ENCODE results near the gene HMX3. TPM values are rescaled to one million over a fixed set of nuclear protein-coding genes. Genes with fewer than 3 reads are reported as not detected.
A peak's percentile ranks its signal among the peaks of the same experiment; 100 is the strongest.

Gene HMX3
- total and polyA plus RNA-seq, 2 of the 13 experiments (the other 11 are each of a cell fraction or from before 2014, with no cell fraction given) = not detected

DNA sequence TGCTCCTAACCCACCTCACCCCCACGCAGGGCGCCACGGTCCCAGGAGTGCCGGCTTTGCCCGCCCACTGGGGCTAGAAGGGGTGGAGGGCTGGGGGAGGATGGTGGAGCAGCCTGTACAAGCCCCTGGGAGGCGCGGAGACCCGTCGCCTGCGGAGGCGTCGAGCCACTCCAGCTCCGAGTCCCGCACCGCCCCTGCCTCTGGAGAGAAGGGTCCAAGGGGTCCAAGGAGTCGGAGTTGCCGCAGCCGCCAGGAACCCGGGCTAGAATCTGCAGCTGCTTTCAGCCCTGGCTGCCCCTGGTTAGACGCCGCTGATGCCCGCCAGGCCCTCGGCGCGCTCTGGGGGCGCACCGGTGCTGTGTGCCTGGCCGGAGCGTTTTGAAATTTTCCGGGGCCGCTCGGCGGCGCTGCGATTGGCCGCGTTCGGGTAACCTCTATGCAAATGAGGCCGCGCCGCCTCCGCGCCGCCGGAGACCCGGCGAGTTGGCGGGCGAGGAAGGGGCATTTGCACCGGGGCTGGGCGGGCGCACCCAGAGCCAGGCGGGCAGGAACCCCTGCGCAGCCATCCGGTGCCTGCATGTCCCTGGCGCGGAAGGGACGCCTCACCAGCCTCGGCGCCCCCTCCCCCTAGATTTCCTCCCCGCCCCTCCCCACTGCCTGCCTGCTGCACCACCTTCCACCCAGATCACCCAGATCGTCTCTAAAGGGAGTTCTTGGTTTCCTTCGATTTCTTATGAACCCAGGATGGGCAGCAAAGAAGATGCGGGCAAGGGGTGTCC lies 12.1 kb downstream of the HMX3 start, which contains the start of gene HMX2 (continued):
- TF ChIP-seq ZKSCAN5 (CRISPR knock-in tag; IDR thresholded peaks at IDR 0.05) (no peak), RBM39 (IDR thresholded peaks at IDR 0.05; ENCODE audit: low read depth, low read length, poor library complexity, severe bottlenecking) (peak; percentile 30), KLF13 (CRISPR knock-in tag; IDR thresholded peaks at IDR 0.05) (no peak), ZNF225 (CRISPR knock-in tag; IDR thresholded peaks at IDR 0.05) (no peak), RAD51 (IDR thresholded peaks at IDR 0.05; ENCODE audit: borderline replicate concordance) (no peak), ZSCAN20 (CRISPR knock-in tag; IDR thresholded peaks at IDR 0.05; ENCODE audit: borderline replicate concordance) (no peak), NFATC3 (CRISPR knock-in tag; IDR thresholded peaks at IDR 0.05) (no peak), SAFB2 (CRISPR knock-in tag; IDR thresholded peaks at IDR 0.05; ENCODE audit: borderline replicate concordance, low read depth) (no peak), ZNF878 (CRISPR knock-in tag; IDR thresholded peaks at IDR 0.05) (0 out of 2 replicates have a peak, but pooled peaks have one; percentile 54), THYN1 (CRISPR knock-in tag; IDR thresholded peaks at IDR 0.05; ENCODE audit: borderline replicate concordance, low read depth) (no peak), ADNP (CRISPR knock-in tag; IDR thresholded peaks at IDR 0.05) (no peak), ZNF264 (CRISPR knock-in tag; IDR thresholded peaks at IDR 0.05) (no peak), DPF2 (CRISPR knock-in tag; IDR thresholded peaks at IDR 0.05; ENCODE audit: borderline replicate concordance, low read depth) (no peak), IKZF1 (IDR thresholded peaks at IDR 0.05) (no peak), ZNF562 (CRISPR knock-in tag; IDR thresholded peaks at IDR 0.05; ENCODE audit: borderline replicate concordance) (no peak)
- TF ChIP-seq, protein P1, sequence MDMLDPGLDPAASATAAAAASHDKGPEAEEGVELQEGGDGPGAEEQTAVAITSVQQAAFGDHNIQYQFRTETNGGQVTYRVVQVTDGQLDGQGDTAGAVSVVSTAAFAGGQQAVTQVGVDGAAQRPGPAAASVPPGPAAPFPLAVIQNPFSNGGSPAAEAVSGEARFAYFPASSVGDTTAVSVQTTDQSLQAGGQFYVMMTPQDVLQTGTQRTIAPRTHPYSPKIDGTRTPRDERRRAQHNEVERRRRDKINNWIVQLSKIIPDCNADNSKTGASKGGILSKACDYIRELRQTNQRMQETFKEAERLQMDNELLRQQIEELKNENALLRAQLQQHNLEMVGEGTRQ (IDR thresholded peaks at IDR 0.05; ENCODE audit: low read depth, low read length) = no peak
- TF ChIP-seq, protein P1 (CRISPR knock-in tag; IDR thresholded peaks at IDR 0.05; ENCODE audit: borderline replicate concordance) = no peak
- TF ChIP-seq, protein P2, sequence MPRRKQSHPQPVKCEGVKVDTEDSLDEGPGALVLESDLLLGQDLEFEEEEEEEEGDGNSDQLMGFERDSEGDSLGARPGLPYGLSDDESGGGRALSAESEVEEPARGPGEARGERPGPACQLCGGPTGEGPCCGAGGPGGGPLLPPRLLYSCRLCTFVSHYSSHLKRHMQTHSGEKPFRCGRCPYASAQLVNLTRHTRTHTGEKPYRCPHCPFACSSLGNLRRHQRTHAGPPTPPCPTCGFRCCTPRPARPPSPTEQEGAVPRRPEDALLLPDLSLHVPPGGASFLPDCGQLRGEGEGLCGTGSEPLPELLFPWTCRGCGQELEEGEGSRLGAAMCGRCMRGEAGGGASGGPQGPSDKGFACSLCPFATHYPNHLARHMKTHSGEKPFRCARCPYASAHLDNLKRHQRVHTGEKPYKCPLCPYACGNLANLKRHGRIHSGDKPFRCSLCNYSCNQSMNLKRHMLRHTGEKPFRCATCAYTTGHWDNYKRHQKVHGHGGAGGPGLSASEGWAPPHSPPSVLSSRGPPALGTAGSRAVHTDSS (CRISPR knock-in tag; conservative IDR thresholded peaks at IDR 0.05) = no peak
- TF ChIP-seq, protein P3, sequence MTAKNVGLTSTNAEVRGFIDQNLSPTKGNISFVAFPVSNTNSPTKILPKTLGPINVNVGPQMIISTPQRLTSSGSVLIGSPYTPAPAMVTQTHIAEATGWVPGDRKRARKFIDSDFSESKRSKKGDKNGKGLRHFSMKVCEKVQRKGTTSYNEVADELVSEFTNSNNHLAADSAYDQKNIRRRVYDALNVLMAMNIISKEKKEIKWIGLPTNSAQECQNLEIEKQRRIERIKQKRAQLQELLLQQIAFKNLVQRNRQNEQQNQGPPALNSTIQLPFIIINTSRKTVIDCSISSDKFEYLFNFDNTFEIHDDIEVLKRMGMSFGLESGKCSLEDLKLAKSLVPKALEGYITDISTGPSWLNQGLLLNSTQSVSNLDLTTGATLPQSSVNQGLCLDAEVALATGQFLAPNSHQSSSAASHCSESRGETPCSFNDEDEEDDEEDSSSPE (CRISPR knock-in tag; IDR thresholded peaks at IDR 0.05) = peak; percentile 82
- TF ChIP-seq, protein P4, sequence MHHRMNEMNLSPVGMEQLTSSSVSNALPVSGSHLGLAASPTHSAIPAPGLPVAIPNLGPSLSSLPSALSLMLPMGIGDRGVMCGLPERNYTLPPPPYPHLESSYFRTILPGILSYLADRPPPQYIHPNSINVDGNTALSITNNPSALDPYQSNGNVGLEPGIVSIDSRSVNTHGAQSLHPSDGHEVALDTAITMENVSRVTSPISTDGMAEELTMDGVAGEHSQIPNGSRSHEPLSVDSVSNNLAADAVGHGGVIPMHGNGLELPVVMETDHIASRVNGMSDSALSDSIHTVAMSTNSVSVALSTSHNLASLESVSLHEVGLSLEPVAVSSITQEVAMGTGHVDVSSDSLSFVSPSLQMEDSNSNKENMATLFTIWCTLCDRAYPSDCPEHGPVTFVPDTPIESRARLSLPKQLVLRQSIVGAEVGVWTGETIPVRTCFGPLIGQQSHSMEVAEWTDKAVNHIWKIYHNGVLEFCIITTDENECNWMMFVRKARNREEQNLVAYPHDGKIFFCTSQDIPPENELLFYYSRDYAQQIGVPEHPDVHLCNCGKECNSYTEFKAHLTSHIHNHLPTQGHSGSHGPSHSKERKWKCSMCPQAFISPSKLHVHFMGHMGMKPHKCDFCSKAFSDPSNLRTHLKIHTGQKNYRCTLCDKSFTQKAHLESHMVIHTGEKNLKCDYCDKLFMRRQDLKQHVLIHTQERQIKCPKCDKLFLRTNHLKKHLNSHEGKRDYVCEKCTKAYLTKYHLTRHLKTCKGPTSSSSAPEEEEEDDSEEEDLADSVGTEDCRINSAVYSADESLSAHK (CRISPR knock-in tag; IDR thresholded peaks at IDR 0.05; ENCODE audit: borderline replicate concordance) = no peak
- TF ChIP-seq, protein P5, sequence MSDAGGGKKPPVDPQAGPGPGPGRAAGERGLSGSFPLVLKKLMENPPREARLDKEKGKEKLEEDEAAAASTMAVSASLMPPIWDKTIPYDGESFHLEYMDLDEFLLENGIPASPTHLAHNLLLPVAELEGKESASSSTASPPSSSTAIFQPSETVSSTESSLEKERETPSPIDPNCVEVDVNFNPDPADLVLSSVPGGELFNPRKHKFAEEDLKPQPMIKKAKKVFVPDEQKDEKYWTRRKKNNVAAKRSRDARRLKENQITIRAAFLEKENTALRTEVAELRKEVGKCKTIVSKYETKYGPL (CRISPR knock-in tag; IDR thresholded peaks at IDR 0.05) = no peak
